ENCODE measurements around the gene PYM1. TPM values are rescaled to one million over a fixed set of nuclear protein-coding genes. Genes with fewer than 3 reads are reported as not detected.

PYM1 gene
- total RNA-seq: 39.0 TPM
- 57.9 TPM for polyA plus RNA-seq
- long read RNA-seq, donor 1, partial matches to known transcripts: 0 of 1 reads
- long read RNA-seq, donor 1, other reads (novel, unspliced or antisense): 0 of 1 reads
- long read RNA-seq, donor 2: 0 reads
- long read RNA-seq, donor 3, transcript PYM1-202 (3 exons, 1,073 nt): major isoform, 14 of 254 reads
- long read RNA-seq, donor 3, transcript PYM1-203 (3 exons, 1,226 nt): minor isoform, 8 of 254 reads
- long read RNA-seq, donor 3, partial matches to known transcripts: 202 of 254 reads
- long read RNA-seq, donor 3, other reads (novel, unspliced or antisense): 26 of 254 reads
- long read RNA-seq, donor 4, partial matches to known transcripts: 0 of 7 reads
- long read RNA-seq, donor 4, other reads (novel, unspliced or antisense): 0 of 7 reads
- long read RNA-seq, donor 5, transcript PYM1-203 (3 exons, 1,226 nt): minor isoform, 7 of 47 reads
- long read RNA-seq, donor 5, transcript PYM1-202 (3 exons, 1,073 nt): major isoform, 11 of 47 reads
- long read RNA-seq, donor 5, transcript PYM1-206 (2 exons, 653 nt): minor isoform, 5 of 47 reads
- long read RNA-seq, donor 5, partial matches to known transcripts: 21 of 47 reads
- long read RNA-seq, donor 5, other reads (novel, unspliced or antisense): 0 of 47 reads
- long read RNA-seq, donor 6, transcript PYM1-203 (3 exons, 1,226 nt): major isoform, 5 of 205 reads
- long read RNA-seq, donor 6, partial matches to known transcripts: 183 of 205 reads
- long read RNA-seq, donor 6, other reads (novel, unspliced or antisense): 12 of 205 reads
- long read RNA-seq, donor 7, transcript PYM1-202 (3 exons, 1,073 nt): minor isoform, 5 of 24 reads
- long read RNA-seq, donor 7, transcript PYM1-203 (3 exons, 1,226 nt): major isoform, 6 of 24 reads
- long read RNA-seq, donor 7, partial matches to known transcripts: 7 of 24 reads
- long read RNA-seq, donor 7, other reads (novel, unspliced or antisense): 0 of 24 reads
- long read RNA-seq, donor 8, partial matches to known transcripts: 0 of 3 reads
- long read RNA-seq, donor 8, other reads (novel, unspliced or antisense): 0 of 3 reads
- long read RNA-seq, donor 9, partial matches to known transcripts: 84 of 119 reads
- long read RNA-seq, donor 9, other reads (novel, unspliced or antisense): 28 of 119 reads
- long read RNA-seq, donor 10, transcript PYM1-202 (3 exons, 1,073 nt): major isoform, 5 of 15 reads
- long read RNA-seq, donor 10, partial matches to known transcripts: 7 of 15 reads
- long read RNA-seq, donor 10, other reads (novel, unspliced or antisense): 0 of 15 reads

DNA sequence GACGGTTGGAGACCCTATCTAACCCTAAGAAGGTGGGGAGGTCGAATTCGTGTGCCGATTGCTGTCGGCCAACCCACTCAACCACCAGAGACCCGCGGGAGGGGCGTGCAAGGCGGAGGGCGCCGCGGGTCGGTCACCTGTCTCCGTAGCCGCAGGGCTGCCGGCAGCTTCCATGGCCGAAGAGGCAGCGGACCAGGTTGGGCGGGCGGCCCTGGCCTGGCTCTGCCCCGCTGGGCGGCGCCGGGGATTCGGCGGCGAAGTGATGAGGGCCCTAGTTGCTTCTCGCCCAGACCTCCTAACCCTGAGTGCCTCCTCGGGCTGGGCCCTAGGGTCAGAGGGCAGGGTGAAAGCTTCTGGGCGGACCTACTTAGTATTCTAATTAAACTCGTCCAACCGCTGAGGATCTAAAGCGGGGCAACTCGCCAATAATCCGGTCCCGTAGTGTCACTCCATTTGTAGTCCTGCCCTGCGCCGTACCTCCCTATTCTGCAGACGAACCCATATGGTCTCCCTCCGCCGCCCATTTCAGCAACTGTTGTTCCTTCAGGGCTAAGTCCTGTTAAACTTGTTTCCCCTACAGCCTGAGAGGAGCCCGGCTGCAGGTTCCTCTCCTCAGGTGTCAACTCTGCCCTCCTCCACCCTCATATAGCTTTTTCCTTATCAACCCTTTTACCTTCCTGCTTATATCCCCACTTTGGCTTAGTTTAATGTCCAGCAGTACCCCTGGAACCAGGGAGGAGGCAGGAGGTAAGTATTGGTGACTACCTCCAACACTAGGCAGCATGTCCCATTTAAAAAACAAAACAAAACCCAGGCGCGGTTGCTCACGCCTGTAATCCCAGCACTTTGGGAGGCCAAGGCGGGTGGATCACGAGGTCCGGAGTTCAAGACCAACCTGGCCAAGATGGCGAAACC lies at the start of gene PYM1:
TSS of gene PYM1 (minus strand) at position 307 of the 915 bp plus-strand sequence. CDS start at position 174, 133 bp downstream.
- WGBS: 9% methylated on average over 49 of the region's 49 CpGs
- peaks cover 6 to 40% of the 10 kb centered on the region in 2 donors for H3K4me1 ChIP-seq (ENCODE audit: control insufficient read depth in 2 of 2, insufficient read depth in 2 of 2, low read length in 2 of 2)
- no peaks in the 10 kb centered on the region for H3K27me3 ChIP-seq (ENCODE audit: control insufficient read depth in 2 of 2, insufficient read depth in 1 of 2, low read length in 1 of 2)

GRCh38 chr12:55974308-55974730 lies 46.6 kb upstream of the PYM1 start:
- Histone ChIP-seq H3K36me3 (ENCODE audit: control insufficient read depth in 2 of 2, insufficient read depth in 2 of 2, low read length in 1 of 2) (peaks cover 9 to 30% of the 10 kb centered on the region in 2 donors), H3K27me3 (ENCODE audit: control insufficient read depth in 2 of 2, insufficient read depth in 1 of 2, low read length in 1 of 2) (no peaks in the 10 kb centered on the region), H3K9me3 (ENCODE audit: control insufficient read depth in 2 of 2, insufficient read depth in 1 of 2, low read length in 1 of 2) (no peaks in the 10 kb centered on the region), H3K4me3 (ENCODE audit: low read length in 2 of 2) (peak overlapping the region; percentile 73 to 94), H3K4me1 (ENCODE audit: control insufficient read depth in 2 of 2, insufficient read depth in 2 of 2, low read length in 2 of 2) (peaks cover 15 to 20% of the 10 kb centered on the region in 2 donors), H3K27ac (ENCODE audit: low read depth in 1 of 2, low read length in 1 of 2) (peak overlapping the region; percentile 87 to 88)
- 1% methylated on average over 15 of the region's 15 CpGs for WGBS
- no peak for DNase-seq (ENCODE audit: low read depth in 6 of 9, low spot score in 9 of 9)

More for the DNA sequence above, at the start of gene PYM1:
- Histone ChIP-seq H3K9me3 (ENCODE audit: control insufficient read depth in 2 of 2, insufficient read depth in 1 of 2, low read length in 1 of 2) (no peaks in the 10 kb centered on the region), H3K36me3 (ENCODE audit: control insufficient read depth in 2 of 2, insufficient read depth in 2 of 2, low read length in 1 of 2) (peaks cover 0 to 17% of the 10 kb centered on the region in 2 donors), H3K4me3 (ENCODE audit: low read length in 2 of 2) (peak within 1 kb of the TSS; percentile 70 to 92), H3K27ac (ENCODE audit: low read depth in 1 of 2, low read length in 1 of 2) (peak within 1 kb of the TSS; percentile 99 to 100)
- peak in 5 of 9 donors; percentile 36 to 70 (median 43) for DNase-seq (ENCODE audit: low read depth in 6 of 9, low spot score in 9 of 9)

DNA sequence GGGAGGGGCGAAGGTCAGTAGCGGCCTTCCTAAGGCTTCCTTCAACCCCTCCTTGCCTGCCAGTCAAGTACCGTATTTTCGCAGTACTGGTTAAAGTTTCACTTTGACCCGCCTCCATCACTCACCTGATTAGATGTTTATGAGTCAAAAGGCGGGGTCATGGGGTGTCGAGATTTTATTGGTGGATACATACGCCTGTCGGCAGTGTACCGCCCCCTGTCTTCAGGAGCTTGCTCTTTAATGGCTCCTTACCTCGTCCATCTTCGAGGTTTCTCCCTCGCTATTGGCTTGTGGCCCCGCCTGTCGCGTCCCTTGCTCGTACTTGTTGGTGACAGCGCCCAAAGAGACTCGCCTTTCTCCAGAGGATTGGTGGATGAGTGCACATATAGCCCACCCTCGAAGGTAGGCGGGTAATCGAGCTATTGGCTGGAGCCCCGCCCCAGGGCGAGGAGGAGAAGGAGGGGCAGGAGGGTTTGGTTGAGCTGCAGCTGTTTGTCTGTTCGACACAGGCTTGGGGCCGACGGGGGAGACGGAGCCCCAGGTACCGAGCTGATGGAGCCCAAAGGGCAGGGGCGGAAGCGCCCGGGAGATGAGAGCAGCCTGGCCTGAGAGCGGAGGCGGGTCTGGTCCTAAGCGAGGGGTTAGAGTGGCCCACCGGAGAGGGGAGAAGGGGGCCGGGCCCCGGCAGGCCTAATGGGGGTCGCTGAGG lies 46.1 kb upstream of the PYM1 start, which contains the start of gene RAB5B:
TSS of gene RAB5B (plus strand) at position 480 of the 709 bp plus-strand sequence. CDS start 12,883 bp downstream, outside the sequence.
- Histone ChIP-seq H3K27me3 (ENCODE audit: control insufficient read depth in 2 of 2, insufficient read depth in 1 of 2, low read length in 1 of 2) (no peaks in the 10 kb centered on the region), H3K36me3 (ENCODE audit: control insufficient read depth in 2 of 2, insufficient read depth in 2 of 2, low read length in 1 of 2) (peaks cover 9 to 33% of the 10 kb centered on the region in 2 donors), H3K27ac (ENCODE audit: low read depth in 1 of 2, low read length in 1 of 2) (peak within 1 kb of the TSS; percentile 88 to 90), H3K9me3 (ENCODE audit: control insufficient read depth in 2 of 2, insufficient read depth in 1 of 2, low read length in 1 of 2) (no peaks in the 10 kb centered on the region), H3K4me3 (ENCODE audit: low read length in 2 of 2) (peak within 1 kb of the TSS; percentile 73 to 94), H3K4me1 (ENCODE audit: control insufficient read depth in 2 of 2, insufficient read depth in 2 of 2, low read length in 2 of 2) (peaks cover 15 to 20% of the 10 kb centered on the region in 2 donors)
- under 1% methylated on average over 39 of the region's 39 CpGs for WGBS
- DNase-seq (ENCODE audit: low read depth in 6 of 9, low spot score in 9 of 9): peak; percentile 94 to 100 (median 99)

DNA sequence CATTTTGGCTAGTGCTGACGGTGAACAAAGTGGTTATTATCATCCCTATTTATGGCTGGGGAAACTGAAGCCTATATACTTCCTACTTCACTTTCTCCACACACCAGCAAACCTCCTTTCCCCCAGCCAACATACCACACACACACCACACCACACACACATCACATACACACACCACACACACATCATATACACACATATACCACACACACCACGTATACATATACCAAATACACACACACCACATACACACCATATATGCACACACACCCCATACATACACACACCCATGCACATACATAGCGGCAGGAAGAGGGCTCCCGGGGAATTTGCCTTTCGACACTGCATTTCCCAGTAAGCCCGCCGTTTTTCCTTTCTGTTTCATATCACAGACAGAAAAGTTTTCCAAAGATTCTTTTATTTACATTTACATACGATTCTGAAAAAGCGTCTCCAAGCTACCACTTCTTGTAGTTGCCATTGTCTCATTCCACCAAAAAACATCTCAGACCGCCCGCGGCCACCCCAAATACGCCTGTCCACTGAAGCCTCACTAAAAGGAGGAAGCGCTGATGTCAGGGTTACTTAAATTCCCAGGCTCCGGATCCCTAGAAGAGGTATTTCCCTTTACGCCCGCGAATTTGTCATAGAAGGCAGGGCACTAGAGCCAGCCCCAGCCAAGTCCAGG lies 45.4 kb upstream of the PYM1 start:
- H3K36me3 ChIP-seq (ENCODE audit: control insufficient read depth in 2 of 2, insufficient read depth in 2 of 2, low read length in 1 of 2): peaks cover 9 to 40% of the 10 kb centered on the region in 2 donors
- H3K27ac ChIP-seq (ENCODE audit: low read depth in 1 of 2, low read length in 1 of 2): peak overlapping the region; percentile 88 to 90
- 2% methylated on average over 18 of the region's 18 CpGs for WGBS
- no peaks in the 10 kb centered on the region for H3K9me3 ChIP-seq (ENCODE audit: control insufficient read depth in 2 of 2, insufficient read depth in 1 of 2, low read length in 1 of 2)
- no peak for DNase-seq (ENCODE audit: low read depth in 6 of 9, low spot score in 9 of 9)
- H3K4me1 ChIP-seq (ENCODE audit: control insufficient read depth in 2 of 2, insufficient read depth in 2 of 2, low read length in 2 of 2): peaks cover 15 to 24% of the 10 kb centered on the region in 2 donors
- no peaks in the 10 kb centered on the region for H3K27me3 ChIP-seq (ENCODE audit: control insufficient read depth in 2 of 2, insufficient read depth in 1 of 2, low read length in 1 of 2)
- peak overlapping the region; percentile 57 to 68 for H3K4me3 ChIP-seq (ENCODE audit: low read length in 2 of 2)

GRCh38 chr12:55972456-55972855 lies 44.8 kb upstream of the PYM1 start:
- Histone ChIP-seq H3K4me1 (ENCODE audit: control insufficient read depth in 2 of 2, insufficient read depth in 2 of 2, low read length in 2 of 2) (peaks cover 21 to 30% of the 10 kb centered on the region in 2 donors), H3K9me3 (ENCODE audit: control insufficient read depth in 2 of 2, insufficient read depth in 1 of 2, low read length in 1 of 2) (no peaks in the 10 kb centered on the region), H3K36me3 (ENCODE audit: control insufficient read depth in 2 of 2, insufficient read depth in 2 of 2, low read length in 1 of 2) (peaks cover 9 to 36% of the 10 kb centered on the region in 2 donors), H3K27ac (ENCODE audit: low read depth in 1 of 2, low read length in 1 of 2) (peak overlapping the region in 1 of 2 donors; percentile 88), H3K27me3 (ENCODE audit: control insufficient read depth in 2 of 2, insufficient read depth in 1 of 2, low read length in 1 of 2) (no peaks in the 10 kb centered on the region), H3K4me3 (ENCODE audit: low read length in 2 of 2) (peak overlapping the region in 1 of 2 donors; percentile 68)
- WGBS: 76% methylated on average over 1 of the region's 1 CpG
- no peak for DNase-seq (ENCODE audit: low read depth in 6 of 9, low spot score in 9 of 9)

GRCh38 chr12:55972042-55972441 lies 44.3 kb upstream of the PYM1 start:
- Histone ChIP-seq H3K4me1 (ENCODE audit: control insufficient read depth in 2 of 2, insufficient read depth in 2 of 2, low read length in 2 of 2) (peaks cover 25 to 34% of the 10 kb centered on the region in 2 donors), H3K9me3 (ENCODE audit: control insufficient read depth in 2 of 2, insufficient read depth in 1 of 2, low read length in 1 of 2) (no peaks in the 10 kb centered on the region)

DNA sequence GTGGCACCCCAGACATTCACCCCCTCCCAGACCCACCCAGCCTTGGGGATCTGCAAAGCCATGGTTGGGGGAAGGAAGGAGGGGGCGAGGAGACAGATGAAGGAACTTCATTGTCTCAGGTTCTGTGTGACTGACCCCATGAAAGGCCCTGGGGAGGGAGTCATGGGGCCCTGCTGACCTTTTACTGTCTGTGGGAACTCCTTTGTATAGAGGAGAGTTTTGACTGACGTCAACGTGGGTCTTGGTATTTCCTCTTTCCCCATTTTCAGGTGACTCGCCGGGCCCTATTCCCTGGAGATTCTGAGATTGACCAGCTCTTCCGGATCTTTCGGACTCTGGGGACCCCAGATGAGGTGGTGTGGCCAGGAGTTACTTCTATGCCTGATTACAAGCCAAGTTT lies 43.1 kb upstream of the PYM1 start:
- no peak for DNase-seq (ENCODE audit: low read depth in 6 of 9, low spot score in 9 of 9)
- Histone ChIP-seq H3K27me3 (ENCODE audit: control insufficient read depth in 2 of 2, insufficient read depth in 1 of 2, low read length in 1 of 2) (no peaks in the 10 kb centered on the region), H3K36me3 (ENCODE audit: control insufficient read depth in 2 of 2, insufficient read depth in 2 of 2, low read length in 1 of 2) (peaks cover 9 to 35% of the 10 kb centered on the region in 2 donors), H3K4me1 (ENCODE audit: control insufficient read depth in 2 of 2, insufficient read depth in 2 of 2, low read length in 2 of 2) (peaks cover 30 to 43% of the 10 kb centered on the region in 2 donors), H3K4me3 (ENCODE audit: low read length in 2 of 2) (no peak overlapping the region), H3K27ac (ENCODE audit: low read depth in 1 of 2, low read length in 1 of 2) (no peak overlapping the region), H3K9me3 (ENCODE audit: control insufficient read depth in 2 of 2, insufficient read depth in 1 of 2, low read length in 1 of 2) (no peaks in the 10 kb centered on the region)
- WGBS: 98% methylated on average over 7 of the region's 7 CpGs

More at GRCh38 chr12:55972042-55972441, 44.3 kb upstream of the PYM1 start:
- Histone ChIP-seq H3K27ac (ENCODE audit: low read depth in 1 of 2, low read length in 1 of 2) (no peak overlapping the region), H3K36me3 (ENCODE audit: control insufficient read depth in 2 of 2, insufficient read depth in 2 of 2, low read length in 1 of 2) (peaks cover 9 to 35% of the 10 kb centered on the region in 2 donors), H3K4me3 (ENCODE audit: low read length in 2 of 2) (no peak overlapping the region), H3K27me3 (ENCODE audit: control insufficient read depth in 2 of 2, insufficient read depth in 1 of 2, low read length in 1 of 2) (no peaks in the 10 kb centered on the region)
- WGBS: 93% methylated on average over 3 of the region's 3 CpGs
- no peak for DNase-seq (ENCODE audit: low read depth in 6 of 9, low spot score in 9 of 9)

Measured in thymus (tissue), 14 donors.